HepG2 (cell line): Measurements from ENCODE around the gene CDC42BPG. TPM values are rescaled to one million over a fixed set of nuclear protein-coding genes. Genes with fewer than 3 reads are reported as not detected.

Experiments
- ATAC-seq: fragments of 200-7000 bp; cut with Tn5 transposase; 3 replicates; pipeline ENCODE4 v1.9.1; 2020; ENCODE audit warnings: mild to moderate bottlenecking, moderate library complexity
- BruUV-seq: library from RNA; stranded (reverse); fragments of 400-500 nt; replicated peaks from 2 replicates; lab custom pipeline; 2021; lab: Mats Ljungman, UMichigan
- CTCF ChIA-PET: fragments of 300-600 bp; formaldehyde crosslinking; extraction: SDS; loops from one replicate; lab custom pipeline; 2021; ENCODE audit warnings: low total read pairs, inconsistent platforms, low intra/inter-chr PET ratio; lab: Yijun Ruan, JAX
- POLR2A ChIA-PET: fragments of 350-600 bp; sonication (Branson Sonifier 250); formaldehyde crosslinking; loops from one replicate; lab custom pipeline; 2020; ENCODE audit warnings: antibody characterized with exemption, inconsistent platforms; lab: Yijun Ruan, JAX
- DNase-seq: peaks from one replicate; pipeline ENCODE4 v3.0.0-alpha.2; 2015; ENCODE audit warnings: low spot score
- FAIRE-seq: peaks from 3 replicates; lab custom pipeline; 2011; peaks lifted over from hg19 to GRCh38; lab: Jason Lieb, UNC
- H2AFZ ChIP-seq: one replicate; pipeline ENCODE4 v1.6.1; 2011; ENCODE audit warnings: low read length, inconsistent platforms
- H3K27ac ChIP-seq: fragments of 300-600 bp; 3 replicates; pipeline ENCODE4 v1.8.0; 2011; ENCODE audit warnings: mixed run types, mild to moderate bottlenecking, mixed read lengths, low read length, inconsistent platforms; ENCODE audit not compliant: insufficient read depth; ENCODE audit errors: extremely low read length
- H3K27me3 ChIP-seq, 2 experiments: fragments of 200-600 bp in 1 of 2; 2 replicates in 1 of 2; 3 replicates in 1 of 2; pipeline versions ENCODE4 v1.6.0 to v1.8.0; 2011; ENCODE audit warnings: low read length in 2 of 2, mild to moderate bottlenecking in 2 of 2, moderate library complexity in 2 of 2, inconsistent platforms in 1 of 2; ENCODE audit not compliant: insufficient read depth in 2 of 2, control insufficient read depth in 1 of 2
- H3K36me3 ChIP-seq, 2 experiments: fragments of 200-600 bp in 1 of 2; replicated peaks in 1 of 2; 2 replicates in 1 of 2; 3 replicates in 1 of 2; pipeline versions ENCODE4 v1.5.1 to v1.8.0; 2011; ENCODE audit warnings: low read length in 2 of 2, inconsistent platforms in 1 of 2; ENCODE audit not compliant: insufficient read depth in 2 of 2, control insufficient read depth in 1 of 2
- H3K4me1 ChIP-seq: 2 replicates; pipeline ENCODE4 v1.5.1; 2012; ENCODE audit warnings: low read length, inconsistent platforms; ENCODE audit not compliant: insufficient read depth
- H3K4me2 ChIP-seq: 2 replicates; pipeline ENCODE4 v1.6.0; 2011; ENCODE audit warnings: low read depth, low read length, inconsistent platforms
- H3K4me3 ChIP-seq, 3 experiments: fragments of 200-600 bp in 1 of 3; sonication (generic), shearing (Covaris generic) in 1 of 3; replicated peaks in 1 of 3; 2 replicates each; pipeline ENCODE4 v1.5.1; 2011 to 2016; ENCODE audit warnings: low read length in 3 of 3, inconsistent platforms in 2 of 3, low read depth in 2 of 3, mild to moderate bottlenecking in 2 of 3, control low read depth in 1 of 3, mixed read lengths in 1 of 3; ENCODE audit not compliant: insufficient read depth in 1 of 3
- H3K79me2 ChIP-seq: one replicate; pipeline ENCODE4 v1.6.1; 2011; ENCODE audit warnings: low read length, inconsistent platforms; ENCODE audit not compliant: insufficient read depth
- H3K9ac ChIP-seq: 2 replicates; pipeline ENCODE4 v1.6.0; 2011; ENCODE audit warnings: mild to moderate bottlenecking, low read depth, low read length, inconsistent platforms; ENCODE audit not compliant: insufficient read depth
- H3K9me3 ChIP-seq: 2 replicates; pipeline ENCODE4 v1.5.1; 2012; ENCODE audit warnings: mild to moderate bottlenecking, low read length
- H4K20me1 ChIP-seq: 2 replicates; pipeline ENCODE4 v1.6.0; 2011; ENCODE audit warnings: inconsistent platforms, mild to moderate bottlenecking, low read length, moderate library complexity; ENCODE audit not compliant: insufficient read depth
- AGO2 ChIP-seq: fragments of 200-400 bp; formaldehyde crosslinking; optimal IDR thresholded peaks from 2 replicates; pipeline ENCODE3; 2017; ENCODE audit warnings: mild to moderate bottlenecking, low read depth, low read length, moderate library complexity
- GRHL1 ChIP-seq: sonication (generic); formaldehyde crosslinking; conservative IDR thresholded peaks from 2 replicates; pipeline ENCODE4 v1.8.0; 2022; ENCODE audit warnings: missing genetic modification reagents
- IKZF1 ChIP-seq: fragments of 450-650 bp; IDR thresholded peaks from 2 replicates; pipeline ENCODE4 v1.7.1; 2016
- KMT2A ChIP-seq: sonication (generic); formaldehyde crosslinking; IDR thresholded peaks from 2 replicates; pipeline ENCODE4 v1.4.0; 2020; ENCODE audit warnings: missing genetic modification reagents
- MLX ChIP-seq: IDR thresholded peaks from 2 replicates; pipeline ENCODE4 v1.6.1; 2016
- NCOA5 ChIP-seq: sonication (generic); formaldehyde crosslinking; IDR thresholded peaks from 2 replicates; pipeline ENCODE4 v1.4.0; 2020; ENCODE audit warnings: missing genetic modification reagents
- ONECUT2 ChIP-seq: sonication (generic); formaldehyde crosslinking; IDR thresholded peaks from 2 replicates; pipeline ENCODE4 v1.4.0; 2020; ENCODE audit warnings: missing genetic modification reagents
- SNRNP70 ChIP-seq: fragments of 200-400 bp; formaldehyde crosslinking; IDR thresholded peaks from 2 replicates; pipeline ENCODE4 v1.6.1; 2017; ENCODE audit warnings: mild to moderate bottlenecking, low read depth, low read length, moderate library complexity
- SP1 ChIP-seq, 2 experiments: fragments of 450-650 bp in 1 of 2; sonication (generic) in 1 of 2; formaldehyde crosslinking in 1 of 2; IDR thresholded peaks; 2 replicates each; pipeline versions ENCODE4 v1.4.0 to v1.6.1; 2016 to 2020; ENCODE audit warnings: missing genetic modification reagents in 1 of 2
- SRSF4 ChIP-seq: fragments of 200-400 bp; formaldehyde crosslinking; IDR thresholded peaks from one replicate; pipeline ENCODE4 v1.6.1; 2018; ENCODE audit warnings: mild to moderate bottlenecking, low read depth, low read length, moderate library complexity; ENCODE audit not compliant: poor library complexity, severe bottlenecking
- U2AF1 ChIP-seq: fragments of 200-400 bp; formaldehyde crosslinking; optimal IDR thresholded peaks from 2 replicates; pipeline ENCODE3; 2017; ENCODE audit warnings: mild to moderate bottlenecking, low read depth, low read length
- ZNF337 ChIP-seq: sonication (generic); formaldehyde crosslinking; IDR thresholded peaks from 2 replicates; pipeline ENCODE4 v1.5.1; 2020; ENCODE audit warnings: missing genetic modification reagents, low read depth, mild to moderate bottlenecking, borderline replicate concordance
- ZNF382 ChIP-seq: sonication (generic); formaldehyde crosslinking; IDR thresholded peaks from 2 replicates; pipeline ENCODE4 v1.5.0; 2020; ENCODE audit warnings: missing genetic modification reagents, mild to moderate bottlenecking, borderline replicate concordance
- ZNF441 ChIP-seq: sonication (generic); formaldehyde crosslinking; IDR thresholded peaks from 2 replicates; pipeline ENCODE4 v1.7.0; 2021; ENCODE audit warnings: missing genetic modification reagents, borderline replicate concordance
- ZNF7 ChIP-seq: IDR thresholded peaks from 2 replicates; pipeline ENCODE4 v1.6.1; 2016; ENCODE audit warnings: missing biosample characterization, missing genetic modification reagents
- ZNF781 ChIP-seq: sonication (generic); formaldehyde crosslinking; IDR thresholded peaks from 2 replicates; pipeline ENCODE4 v1.5.1; 2020; ENCODE audit warnings: borderline replicate concordance, mild to moderate bottlenecking, missing genetic modification reagents; ENCODE audit errors: not compliant biosample characterization
- WGBS: methylation state at CpG from one replicate; pipeline ENCODE4 v1.1.6; 2017; ENCODE audit warnings: low lambda C conversion rate; 5-methylcytosine and 5-hydroxymethylcytosine counted together
- in situ Hi-C: cut with HindIII; loops from 2 replicates; pipeline ENCODE4 v1.10.0; 2017; ENCODE audit warnings: low pct_unique_long_range_greater_than_20kb; ENCODE audit not compliant: extremely low pct_ligation_motif_present
- intact Hi-C: fragments of 100-400 bp; cut with micrococcal nuclease; formaldehyde crosslinking; loops from one replicate; pipeline ENCODE4 v1.10.0; 2022; ENCODE audit not compliant: unreplicated experiment
- polyA plus RNA-seq, 8 experiments: library from polyadenylated mRNA; depleted of rRNA in 3 of 8; stranded (reverse) in 7 of 8; unstranded in 1 of 8; fragments of >200 nt; fragmentation: Illumina TruSeq in 4 of 8; extraction: Trizol in 4 of 8; gene quantifications; 2 replicates each; pipeline versions ENCODE4 v1.2.1 to v1.2.3, GENCODE V29; 2011 to 2016; ENCODE audit warnings: low read depth in 4 of 8, missing spikeins in 1 of 8, mixed read lengths in 1 of 8; ENCODE audit not compliant: insufficient read depth in 1 of 8
- total RNA-seq, 5 experiments: library from RNA; depleted of rRNA; stranded (reverse); fragments of >200 nt; fragmentation: Illumina TruSeq; extraction: Trizol; gene quantifications; 2 replicates each; pipeline ENCODE4 v1.2.3, GENCODE V29; 2016; ENCODE audit warnings: low read depth in 1 of 5
- TF ChIP-seq, protein P1 (sequence below): sonication (generic); formaldehyde crosslinking; IDR thresholded peaks from 2 replicates; pipeline ENCODE4 v1.5.1; 2020; ENCODE audit warnings: mild to moderate bottlenecking, missing genetic modification reagents

Gene CDC42BPG
- total and polyA plus RNA-seq, 2 of the 13 experiments (the other 11 are each of a cell fraction or from before 2014, with no cell fraction given): 0.55 to 1.4 TPM

DNA sequence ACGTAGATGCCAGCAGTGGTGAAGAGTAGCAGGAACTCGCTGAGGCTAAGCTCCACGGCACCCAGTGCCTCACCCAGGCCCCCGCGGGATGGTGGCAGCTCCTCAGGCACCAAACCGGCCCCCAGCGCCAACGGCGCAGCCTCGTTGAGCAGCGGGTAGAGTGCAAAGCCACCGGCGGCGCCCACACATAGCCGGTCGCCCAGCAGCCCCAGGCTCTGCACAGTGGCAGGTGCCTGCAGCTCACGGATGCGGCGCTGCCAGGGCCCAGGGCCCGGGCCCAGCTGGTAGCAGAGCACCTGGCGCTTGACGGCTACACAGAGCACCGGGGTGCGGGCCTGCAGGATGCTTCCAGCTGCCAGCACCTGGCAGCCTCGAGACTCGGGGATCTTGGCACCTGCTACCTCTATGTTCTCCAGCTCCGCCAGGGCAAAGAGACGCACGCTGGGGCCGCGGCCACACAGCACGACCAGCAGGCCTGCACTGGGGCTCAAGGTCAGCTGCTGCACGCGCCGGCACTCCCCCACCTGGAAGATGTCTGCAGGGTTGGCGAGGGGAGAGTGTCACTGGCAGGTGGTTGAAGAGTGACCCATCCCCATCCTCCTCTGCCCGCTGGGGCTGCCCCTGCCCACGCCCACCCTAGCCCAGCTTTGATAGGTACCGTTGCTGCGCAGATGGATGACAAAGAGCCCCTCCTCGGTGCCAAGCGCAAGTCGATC lies 14.8 kb downstream of the CDC42BPG start:
- Histone ChIP-seq H3K4me2 (no peak overlapping the region), H3K79me2 (no peaks in the 10 kb centered on the region), H4K20me1 (no peaks in the 10 kb centered on the region), H3K4me3 (no peak overlapping the region), H3K27ac (no peak overlapping the region)
- no TSS peak for BruUV-seq
- DNase-seq (no peak), ATAC-seq (no peak)
- POLR2A ChIA-PET: no interaction called here
- TF ChIP-seq ZNF781 (CRISPR knock-in tag): no peak
- no peak for TF ChIP-seq MLX (CRISPR knock-in tag)
- TF ChIP-seq SP1 (IDR thresholded peaks at IDR 0.05): no peak
- TF ChIP-seq SP1 (CRISPR knock-in tag; IDR thresholded peaks at IDR 0.05): no peak
- TF ChIP-seq ZNF441: no peak
- no peak for TF ChIP-seq IKZF1
- TF ChIP-seq ZNF7 (CRISPR knock-in tag): no peak
- TF ChIP-seq SRSF4: no peak
- TF ChIP-seq NCOA5 (CRISPR knock-in tag): no peak
- no peak for TF ChIP-seq SNRNP70
- no peak for TF ChIP-seq ZNF337 (CRISPR knock-in tag)
- no peak for TF ChIP-seq GRHL1 (CRISPR knock-in tag)
- TF ChIP-seq ZNF382 (CRISPR knock-in tag): no peak
- no peak for TF ChIP-seq ONECUT2 (CRISPR knock-in tag)
- no peak for TF ChIP-seq KMT2A
- TF ChIP-seq U2AF1: no peak
- TF ChIP-seq, protein P1, sequence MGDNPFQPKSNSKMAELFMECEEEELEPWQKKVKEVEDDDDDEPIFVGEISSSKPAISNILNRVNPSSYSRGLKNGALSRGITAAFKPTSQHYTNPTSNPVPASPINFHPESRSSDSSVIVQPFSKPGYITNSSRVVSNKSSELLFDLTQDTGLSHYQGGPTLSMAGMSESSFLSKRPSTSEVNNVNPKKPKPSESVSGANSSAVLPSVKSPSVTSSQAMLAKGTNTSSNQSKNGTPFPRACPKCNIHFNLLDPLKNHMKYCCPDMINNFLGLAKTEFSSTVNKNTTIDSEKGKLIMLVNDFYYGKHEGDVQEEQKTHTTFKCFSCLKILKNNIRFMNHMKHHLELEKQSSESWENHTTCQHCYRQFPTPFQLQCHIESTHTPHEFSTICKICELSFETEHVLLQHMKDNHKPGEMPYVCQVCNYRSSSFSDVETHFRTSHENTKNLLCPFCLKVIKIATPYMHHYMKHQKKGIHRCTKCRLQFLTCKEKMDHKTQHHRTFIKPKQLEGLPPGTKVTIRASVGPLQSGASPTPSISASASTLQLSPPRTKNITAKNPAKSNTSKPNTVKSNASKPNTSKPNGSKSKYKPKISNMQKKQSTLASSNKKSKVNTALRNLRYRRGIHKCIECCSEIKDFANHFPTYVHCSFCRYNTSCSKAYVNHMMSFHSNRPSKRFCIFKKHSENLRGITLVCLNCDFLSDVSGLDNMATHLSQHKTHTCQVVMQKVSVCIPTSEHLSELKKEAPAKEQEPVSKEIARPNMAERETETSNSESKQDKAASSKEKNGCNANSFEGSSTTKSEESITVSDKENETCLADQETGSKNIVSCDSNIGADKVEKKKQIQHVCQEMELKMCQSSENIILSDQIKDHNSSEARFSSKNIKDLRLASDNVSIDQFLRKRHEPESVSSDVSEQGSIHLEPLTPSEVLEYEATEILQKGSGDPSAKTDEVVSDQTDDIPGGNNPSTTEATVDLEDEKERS (CRISPR knock-in tag): no peak
- TF ChIP-seq AGO2: no peak
- TF ChIP-seq, all 625 proteins: peak for 0
- Histone ChIP-seq H3K27me3 (no peaks in the 10 kb centered on the region), H3K9me3 (no peaks in the 10 kb centered on the region), H3K4me1 (no peaks in the 10 kb centered on the region), H2AFZ (no peak overlapping the region), H3K9ac (no peak overlapping the region), H3K36me3 (no peaks in the 10 kb centered on the region)
- intact Hi-C loops: no loop called here
- no peak for FAIRE-seq
- CTCF ChIA-PET: no interaction called here
- in situ Hi-C loops: no loop called here
- 91% methylated on average over 15 of the region's 43 CpGs for WGBS
